GM21717 (cell line): ENCODE measurements around the gene TAPBP.

Source experiments
- ATAC-seq: cut with Tn5 transposase; IDR thresholded peaks from one replicate; pipeline ENCODE4 v1.9.1; 2021; ENCODE audit warnings: mild to moderate bottlenecking, moderate library complexity; ENCODE audit not compliant: unreplicated experiment

The TAPBP gene

DNA sequence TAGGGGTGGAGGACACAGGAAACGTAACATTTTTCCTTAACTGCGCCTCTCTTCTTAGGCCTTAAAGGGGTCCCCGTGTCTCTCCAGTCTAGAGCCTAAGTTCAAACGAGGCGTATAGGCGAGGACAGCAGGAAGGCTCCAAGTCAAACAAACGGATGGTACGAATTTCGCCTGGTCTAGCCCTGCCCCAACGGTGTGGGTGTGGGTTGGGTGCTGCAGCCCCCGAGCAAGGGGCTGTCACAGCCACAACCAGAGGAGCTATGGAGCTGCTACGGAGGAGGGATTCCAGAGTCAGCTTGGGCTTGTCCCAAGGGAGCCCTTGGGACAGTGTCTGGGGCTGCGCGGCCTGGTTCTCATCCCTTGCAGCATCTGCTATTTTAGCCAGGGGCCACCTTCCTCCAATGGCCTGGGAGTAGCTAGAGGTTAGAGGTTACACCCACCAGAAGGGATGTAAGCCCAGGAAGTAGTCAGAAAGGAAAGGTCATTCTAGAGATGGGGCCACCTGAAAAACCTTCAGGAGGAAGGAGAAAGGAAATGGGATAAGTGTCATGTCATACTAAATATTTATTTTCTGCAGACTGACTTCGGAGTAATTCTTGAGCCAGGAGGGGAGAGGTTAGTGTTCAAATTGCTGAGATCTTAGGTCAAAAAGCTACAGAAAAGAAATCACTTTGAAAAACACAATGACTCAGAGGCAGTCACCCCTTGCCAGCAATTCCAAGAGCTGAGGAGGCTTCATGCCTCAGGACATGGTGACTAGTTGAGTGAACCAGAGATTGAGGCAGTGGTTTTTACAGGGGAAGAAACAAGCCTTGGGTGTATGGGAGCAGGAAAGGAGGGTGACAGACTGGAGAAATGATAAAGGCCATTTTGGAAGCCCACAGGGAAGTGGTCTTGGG is 63.9 kb downstream of the TAPBP start:
- ATAC-seq = peak; percentile 1
